GM12878 (cell line): ENCODE results near the gene ADAMTS19. TPM values are rescaled to one million over a fixed set of nuclear protein-coding genes. Genes with fewer than 3 reads are reported as not detected.

Source experiments
- ATF3 ChIP-seq: IDR thresholded peaks from 2 replicates; pipeline ENCODE4 v1.6.1; 2011; ENCODE audit warnings: low read depth, mild to moderate bottlenecking, low read length, moderate library complexity, borderline replicate concordance; ENCODE audit errors: extremely low read depth
- BCL11A ChIP-seq: IDR thresholded peaks from 2 replicates; pipeline ENCODE4 v1.6.1; 2011; ENCODE audit warnings: low read depth, low read length
- BCL3 ChIP-seq: IDR thresholded peaks from 2 replicates; pipeline ENCODE4 v1.6.1; 2011; ENCODE audit warnings: borderline replicate concordance, low read depth, mild to moderate bottlenecking, moderate library complexity, low read length; ENCODE audit not compliant: insufficient read depth, poor library complexity, severe bottlenecking
- CBX5 ChIP-seq: sonication (generic); IDR thresholded peaks from 2 replicates; pipeline ENCODE4 v1.6.1; 2016; ENCODE audit warnings: low read depth, moderate library complexity, mild to moderate bottlenecking, inconsistent platforms
- CHD4 ChIP-seq: fragments of 200-600 bp; sonication (generic); IDR thresholded peaks from 2 replicates; pipeline ENCODE4 v1.6.1; 2016; ENCODE audit warnings: mild to moderate bottlenecking
- JUNB ChIP-seq: IDR thresholded peaks from 2 replicates; pipeline ENCODE4 v1.6.1; 2016; ENCODE audit warnings: antibody characterized with exemption, mild to moderate bottlenecking
- MEF2B ChIP-seq: fragments of 450-650 bp; IDR thresholded peaks from 2 replicates; pipeline ENCODE4 v1.6.1; 2018; ENCODE audit warnings: mild to moderate bottlenecking, moderate library complexity; ENCODE audit not compliant: partially characterized antibody, poor library complexity, severe bottlenecking
- SUPT20H ChIP-seq: IDR thresholded peaks from 2 replicates; pipeline ENCODE4 v1.6.1; 2011; ENCODE audit warnings: low read depth, mild to moderate bottlenecking, low read length, moderate library complexity, borderline replicate concordance; ENCODE audit not compliant: control insufficient read depth
- ZBTB11 ChIP-seq: fragments of 450-650 bp; formaldehyde crosslinking; IDR thresholded peaks from 2 replicates; pipeline ENCODE4 v1.5.0; 2022; ENCODE audit warnings: mild to moderate bottlenecking, missing genetic modification characterization
- ZBTB33 ChIP-seq: fragments of 450-650 bp; IDR thresholded peaks from 2 replicates; pipeline ENCODE4 v1.6.1; 2017; ENCODE audit warnings: mild to moderate bottlenecking
- ZNF24 ChIP-seq: fragments of 450-650 bp; IDR thresholded peaks from 2 replicates; pipeline ENCODE4 v1.6.1; 2017; ENCODE audit warnings: antibody characterized with exemption, mild to moderate bottlenecking
- polyA plus RNA-seq, 11 experiments: library from polyadenylated mRNA; depleted of rRNA in 4 of 11; unstranded in 6 of 11; stranded (reverse) in 5 of 11; fragments of >200 nt; fragmentation: Nextera tagmentation in 4 of 11; fragmentation: Illumina TruSeq in 1 of 11; extraction: Ambion mirVana in 4 of 11; extraction: Trizol in 1 of 11; gene quantifications; 1 replicate in 1 of 11; 2 replicates in 10 of 11; pipeline versions ENCODE4 v1.2.1 to v1.2.3, GENCODE V29; 2011 to 2016; ENCODE audit warnings: inconsistent platforms in 2 of 11, missing spikeins in 2 of 11, low read depth in 1 of 11
- total RNA-seq, 4 experiments: library from RNA; depleted of rRNA in 3 of 4; stranded (reverse); fragments of >200 nt in 3 of 4; fragmentation: Illumina TruSeq in 1 of 4; extraction: Trizol in 1 of 4; gene quantifications; 2 replicates each; pipeline versions ENCODE4 v1.2.1 to v1.2.3, GENCODE V29; 2013 to 2021

The ADAMTS19 gene
- total and polyA plus RNA-seq, 10 of the 15 experiments (the other 5 are each of a cell fraction or from before 2014, with no cell fraction given): not detected

- TF ChIP-seq ZBTB11 (CRISPR knock-in tag) (no peak), ZBTB33 (no peak), SUPT20H (no peak), BCL11A (peak; percentile 67; the same call in 1 of the 2 replicates), CHD4 (no peak), MEF2B (peak; percentile 83), BCL3 (no peak), ATF3 (no peak), ZNF24 (no peak), JUNB (peak; percentile 72), CBX5 (no peak)
- TF ChIP-seq, all 136 proteins: peak for 6
These were observed 14.7 kb upstream of the ADAMTS19 start (continued) for GRCh38 chr5:129445379-129445778.
